Mesendoderm (in vitro differentiated cells): Measurements from ENCODE around the gene RBM24.
"Not testable (repeated sequence)": the region's sequence is repeated elsewhere in the genome, so short reads cannot be mapped to it uniquely, and the experiment has no call there.

Source experiments
- DNase-seq: peaks from one replicate; pipeline ENCODE4 v3.0.0; 2013
- H2AK5ac ChIP-seq: 2 replicates; pipeline ENCODE4 v1.6.1; 2013; ENCODE audit warnings: low read length, inconsistent platforms
- H2BK120ac ChIP-seq: 2 replicates; pipeline ENCODE4 v1.6.1; 2013; ENCODE audit warnings: low read depth, mild to moderate bottlenecking, low read length, moderate library complexity, mixed read lengths
- H2BK15ac ChIP-seq: replicated peaks from 2 replicates; pipeline ENCODE4 v1.6.1; 2013; ENCODE audit warnings: low read depth, mild to moderate bottlenecking, moderate library complexity
- H2BK5ac ChIP-seq: 2 replicates; pipeline ENCODE4 v1.6.1; 2013; ENCODE audit warnings: low read length, inconsistent platforms
- H3K18ac ChIP-seq: 2 replicates; pipeline ENCODE4 v1.6.1; 2013; ENCODE audit warnings: mild to moderate bottlenecking, low read length, mixed read lengths
- H3K23ac ChIP-seq: one replicate; pipeline ENCODE4 v1.6.1; 2013; ENCODE audit warnings: low read length
- H3K27ac ChIP-seq: 2 replicates; pipeline ENCODE4 v1.5.1; 2013; ENCODE audit warnings: low read depth, mild to moderate bottlenecking, inconsistent platforms, low read length, moderate library complexity
- H3K27me3 ChIP-seq: 2 replicates; pipeline ENCODE4 v1.6.1; 2013; ENCODE audit warnings: low read length, control low read depth, mild to moderate bottlenecking, inconsistent platforms; ENCODE audit not compliant: insufficient read depth, poor library complexity
- H3K36me3 ChIP-seq: 2 replicates; pipeline ENCODE4 v1.6.1; 2013; ENCODE audit warnings: low read length, inconsistent platforms; ENCODE audit not compliant: control insufficient read depth, insufficient read depth
- H3K4ac ChIP-seq: one replicate; pipeline ENCODE4 v1.6.1; 2013; ENCODE audit warnings: low read depth, mild to moderate bottlenecking, low read length, moderate library complexity
- H3K4me1 ChIP-seq: 2 replicates; pipeline ENCODE4 v1.6.1; 2013; ENCODE audit warnings: low read depth, low read length, inconsistent platforms; ENCODE audit not compliant: control insufficient read depth
- H3K4me2 ChIP-seq: 2 replicates; pipeline ENCODE4 v1.6.1; 2013; ENCODE audit warnings: low read length
- H3K4me3 ChIP-seq: 2 replicates; pipeline ENCODE4 v1.5.1; 2013; ENCODE audit warnings: mild to moderate bottlenecking, low read length
- H3K56ac ChIP-seq: one replicate; pipeline ENCODE4 v1.6.1; 2013; ENCODE audit warnings: low read length
- H3K79me1 ChIP-seq: 2 replicates; pipeline ENCODE4 v1.6.1; 2013; ENCODE audit warnings: low read length, inconsistent platforms
- H3K79me2 ChIP-seq: 2 replicates; pipeline ENCODE4 v1.6.1; 2013; ENCODE audit warnings: mild to moderate bottlenecking, low read length; ENCODE audit not compliant: control insufficient read depth, insufficient read depth
- H3K9ac ChIP-seq: 2 replicates; pipeline ENCODE4 v1.6.1; 2013; ENCODE audit warnings: low read length, inconsistent platforms
- H4K5ac ChIP-seq: one replicate; pipeline ENCODE4 v1.6.1; 2013; ENCODE audit warnings: low read length
- H4K8ac ChIP-seq: one replicate; pipeline ENCODE4 v1.6.1; 2013; ENCODE audit warnings: low read depth, mild to moderate bottlenecking, control low read depth, low read length, moderate library complexity
- whole genome bisulfite sequencing: extraction: QIAGEN DNeasy Blood & Tissue Kit; methylation state at CpG from one replicate; pipeline ENCODE4 v1.1.7; 2013; ENCODE audit warnings: low lambda C conversion rate, missing lambda C conversion rate; ENCODE audit not compliant: insufficient coverage; ENCODE audit errors: extremely low coverage; 5-methylcytosine and 5-hydroxymethylcytosine counted together

The RBM24 gene

DNA sequence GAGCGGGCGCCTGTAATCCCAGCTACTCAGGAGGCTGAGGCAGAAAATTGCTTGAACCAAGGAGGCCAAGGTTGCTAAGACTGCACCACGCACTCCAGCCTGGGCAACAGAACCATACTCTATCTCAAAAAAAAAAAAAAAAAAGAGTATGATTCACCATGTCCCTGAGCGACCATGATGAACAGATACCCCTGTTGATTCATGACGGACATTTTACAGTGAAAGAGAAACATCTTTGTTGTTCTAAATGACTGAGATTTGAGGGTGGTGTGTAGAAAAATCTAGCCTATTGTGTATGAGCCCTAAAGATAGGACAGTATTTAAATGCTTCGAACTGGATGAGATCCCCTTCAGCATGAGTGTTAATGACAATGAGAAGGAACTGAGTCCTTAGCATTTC, 32.8 kb downstream of the RBM24 start:
- Histone ChIP-seq H3K27ac (no peak overlapping the region), H3K23ac (no peak overlapping the region), H3K18ac (no peak overlapping the region), H3K4me1 (no peaks in the 10 kb centered on the region), H2AK5ac (no peak overlapping the region), H4K5ac (no peak overlapping the region), H2BK5ac (no peak overlapping the region), H3K56ac (no peak overlapping the region), H3K79me2 (no peaks in the 10 kb centered on the region), H3K36me3 (no peaks in the 10 kb centered on the region), H3K79me1 (no peaks in the 10 kb centered on the region), H3K9ac (no peak overlapping the region), H3K4me3 (no peak overlapping the region), H2BK15ac (no peak overlapping the region), H3K27me3 (no peaks in the 10 kb centered on the region), H2BK120ac (no peak overlapping the region), H3K4ac (no peak overlapping the region), H4K8ac (no peak overlapping the region), H3K4me2 (no peak overlapping the region)
- WGBS, result no CpG with 5 or more reads among the region's 6 CpGs
- DNase-seq, result no peak

DNA sequence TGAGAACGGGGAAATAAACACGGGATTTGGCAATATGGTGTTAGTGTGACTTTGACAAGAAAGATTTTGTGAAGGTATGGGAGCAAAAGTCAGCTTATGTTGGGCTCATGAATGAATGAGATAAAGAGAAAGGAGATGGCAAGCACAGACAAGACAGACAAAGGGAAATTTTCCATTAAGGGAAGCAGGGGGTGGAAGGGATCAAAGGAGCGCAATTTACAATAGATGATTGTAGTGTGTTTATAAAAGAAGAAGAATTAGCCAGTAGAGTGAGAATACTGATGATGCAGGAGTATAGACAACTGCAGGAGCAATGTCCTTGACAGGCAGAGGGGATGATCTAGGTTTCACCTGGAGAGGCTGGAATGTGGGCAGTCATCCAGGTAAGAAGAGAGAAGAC, 34.1 kb downstream of the RBM24 start:
- H3K79me2 ChIP-seq, result no peaks in the 10 kb centered on the region
- no peak overlapping the region for H3K18ac ChIP-seq
- no peak overlapping the region for H3K9ac ChIP-seq
- no peak overlapping the region for H3K27ac ChIP-seq
- no peak overlapping the region for H2BK120ac ChIP-seq
- no peak overlapping the region for H2BK5ac ChIP-seq
- H3K23ac ChIP-seq, result no peak overlapping the region
- no peaks in the 10 kb centered on the region for H3K27me3 ChIP-seq
- no peak for DNase-seq
- H3K79me1 ChIP-seq, result no peaks in the 10 kb centered on the region
- no peak overlapping the region for H2AK5ac ChIP-seq
- no peaks in the 10 kb centered on the region for H3K36me3 ChIP-seq
- H3K4ac ChIP-seq, result no peak overlapping the region
- no peak overlapping the region for H3K56ac ChIP-seq
- no peaks in the 10 kb centered on the region for H3K4me1 ChIP-seq
- no peak overlapping the region for H3K4me3 ChIP-seq
- H2BK15ac ChIP-seq, result no peak overlapping the region
- H4K5ac ChIP-seq, result no peak overlapping the region
- WGBS, result no CpG with 5 or more reads among the region's 3 CpGs
- H3K4me2 ChIP-seq, result no peak overlapping the region
- H4K8ac ChIP-seq, result no peak overlapping the region

DNA sequence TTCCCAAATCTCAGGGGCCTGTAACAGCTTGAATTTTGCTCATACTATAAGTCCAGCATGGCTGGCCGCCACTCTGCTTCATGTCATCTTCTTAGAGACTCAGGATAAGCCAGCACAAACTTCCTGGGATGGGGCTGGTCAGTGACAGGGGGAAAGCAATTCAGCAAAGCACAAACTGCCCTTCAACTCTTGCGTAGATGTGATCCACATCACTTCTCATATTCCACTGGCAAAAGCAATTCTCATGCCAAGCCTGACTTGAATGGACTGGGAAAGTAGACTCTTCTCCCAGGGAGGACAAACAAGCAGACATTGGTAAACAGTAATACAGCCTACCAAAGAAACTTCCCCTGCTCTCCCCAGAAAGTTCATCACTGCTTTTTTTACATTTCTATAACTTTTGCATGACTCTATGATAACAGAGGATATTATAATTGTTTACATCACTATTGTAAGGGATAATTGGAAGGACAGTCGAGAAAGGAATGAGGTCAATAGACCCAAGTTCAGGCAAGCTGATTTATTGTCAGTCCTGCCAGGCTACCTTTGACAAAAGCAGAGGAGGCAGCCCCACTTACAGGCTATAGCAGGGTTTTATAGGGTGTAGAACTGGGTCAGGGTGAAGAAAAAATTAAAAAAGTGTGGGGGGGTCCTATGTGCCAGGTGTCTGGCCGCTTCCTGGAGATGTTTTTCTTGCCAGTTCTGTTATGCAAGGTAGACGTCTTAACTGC, 37.4 kb downstream of the RBM24 start:
- H3K27ac ChIP-seq, result no peak overlapping the region
- no peak overlapping the region for H4K5ac ChIP-seq
- H3K4me3 ChIP-seq, result no peak overlapping the region
- H3K56ac ChIP-seq, result no peak overlapping the region
- no CpG with 5 or more reads among the region's 5 CpGs for WGBS
- H2BK120ac ChIP-seq, result no peak overlapping the region
- H2AK5ac ChIP-seq, result no peak overlapping the region
- H3K79me1 ChIP-seq, result no peaks in the 10 kb centered on the region
- H4K8ac ChIP-seq, result no peak overlapping the region
- H3K27me3 ChIP-seq, result no peaks in the 10 kb centered on the region
- DNase-seq, result no peak
- H2BK5ac ChIP-seq, result no peak overlapping the region
- H3K4ac ChIP-seq, result no peak overlapping the region
- no peak overlapping the region for H3K18ac ChIP-seq
- no peak overlapping the region for H3K4me2 ChIP-seq
- H3K79me2 ChIP-seq, result no peaks in the 10 kb centered on the region
- no peak overlapping the region for H3K23ac ChIP-seq
- no peak overlapping the region for H2BK15ac ChIP-seq
- no peak overlapping the region for H3K9ac ChIP-seq
- H3K36me3 ChIP-seq, result no peaks in the 10 kb centered on the region
- H3K4me1 ChIP-seq, result no peaks in the 10 kb centered on the region

DNA sequence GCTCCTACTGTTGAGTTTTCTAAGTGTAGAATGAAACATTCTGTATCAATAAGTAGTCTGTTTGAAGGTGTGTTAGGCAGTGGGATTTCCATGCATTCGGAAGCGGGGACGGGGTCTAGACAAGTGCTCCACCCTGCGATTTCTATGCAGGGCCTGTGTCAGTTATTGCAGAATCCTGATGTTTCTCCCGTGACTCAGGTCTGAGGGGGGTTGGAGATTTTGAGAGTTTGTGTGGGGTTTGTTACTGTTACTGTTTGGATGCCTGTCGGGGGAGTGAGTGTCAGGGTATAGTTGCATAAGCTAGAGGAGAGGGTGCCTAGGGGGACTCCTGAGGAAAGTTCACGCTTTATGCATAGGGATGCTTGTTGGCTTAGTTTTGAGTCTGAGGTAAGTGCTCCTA, 39.1 kb downstream of the RBM24 start:
- not testable (repeated sequence) for H2BK15ac ChIP-seq, H3K4me2 ChIP-seq, H3K27me3 ChIP-seq, H3K36me3 ChIP-seq, H2BK120ac ChIP-seq, H4K8ac ChIP-seq, H3K79me2 ChIP-seq, H3K27ac ChIP-seq, H3K9ac ChIP-seq, H3K23ac ChIP-seq, H3K79me1 ChIP-seq, DNase-seq, H2AK5ac ChIP-seq, H4K5ac ChIP-seq, H3K4me3 ChIP-seq, H3K18ac ChIP-seq, H2BK5ac ChIP-seq, H3K56ac ChIP-seq, H3K4ac ChIP-seq, H3K4me1 ChIP-seq
- no CpG with 5 or more reads among the region's 7 CpGs for WGBS

- no peak overlapping the region for H3K27ac ChIP-seq
- no peaks in the 10 kb centered on the region for H3K4me1 ChIP-seq
- no peak overlapping the region for H4K5ac ChIP-seq
- H3K27me3 ChIP-seq, result no peaks in the 10 kb centered on the region
- H3K56ac ChIP-seq, result no peak overlapping the region
- H4K8ac ChIP-seq, result no peak overlapping the region
- H3K4ac ChIP-seq, result no peak overlapping the region
- H3K36me3 ChIP-seq, result no peaks in the 10 kb centered on the region
- no peaks in the 10 kb centered on the region for H3K79me2 ChIP-seq
- no peak overlapping the region for H3K4me3 ChIP-seq
- H2AK5ac ChIP-seq, result no peak overlapping the region
- H2BK120ac ChIP-seq, result no peak overlapping the region
- no peak overlapping the region for H3K9ac ChIP-seq
- H3K4me2 ChIP-seq, result no peak overlapping the region
- no peak for DNase-seq
- no peak overlapping the region for H2BK15ac ChIP-seq
- H2BK5ac ChIP-seq, result no peak overlapping the region
- no CpG with 5 or more reads among the region's 5 CpGs for WGBS
- H3K79me1 ChIP-seq, result no peaks in the 10 kb centered on the region
- no peak overlapping the region for H3K18ac ChIP-seq
- no peak overlapping the region for H3K23ac ChIP-seq
Observed at GRCh38 chr6:17331238-17331637, 50.1 kb downstream of the RBM24 start.

GRCh38 chr6:17334265-17334664, 53.1 kb downstream of the RBM24 start:
- Histone ChIP-seq H3K4me3 (no peak overlapping the region), H3K79me2 (no peaks in the 10 kb centered on the region), H3K79me1 (no peaks in the 10 kb centered on the region), H2AK5ac (no peak overlapping the region), H2BK5ac (no peak overlapping the region), H2BK15ac (no peak overlapping the region), H3K27ac (no peak overlapping the region), H3K23ac (no peak overlapping the region), H3K9ac (no peak overlapping the region), H3K18ac (no peak overlapping the region), H3K4me2 (no peak overlapping the region), H3K27me3 (no peaks in the 10 kb centered on the region), H3K56ac (no peak overlapping the region), H4K8ac (no peak overlapping the region), H3K4me1 (no peaks in the 10 kb centered on the region), H3K36me3 (no peaks in the 10 kb centered on the region), H2BK120ac (no peak overlapping the region), H3K4ac (no peak overlapping the region), H4K5ac (no peak overlapping the region)
- no peak for DNase-seq
- WGBS, result no CpG with 5 or more reads among the region's 7 CpGs
